H9 (cell line): ENCODE results near the gene ITPR2. TPM values are rescaled to one million over a fixed set of nuclear protein-coding genes. Genes with fewer than 3 reads are reported as not detected.
"Not testable (repeated sequence)": the region's sequence is repeated elsewhere in the genome, so short reads cannot be mapped to it uniquely, and the experiment has no call there.

Experiments
- DNase-seq: peaks from one replicate; pipeline ENCODE4 v3.0.0-alpha.2; 2017
- H2AFZ ChIP-seq: one replicate; pipeline ENCODE4 v1.6.1; 2013; ENCODE audit warnings: mild to moderate bottlenecking, low read length, control low read depth, moderate library complexity
- H2AK5ac ChIP-seq: 2 replicates; pipeline ENCODE4 v1.6.1; 2013; ENCODE audit warnings: low read length, control low read depth, mixed read lengths; ENCODE audit not compliant: insufficient read length
- H2BK120ac ChIP-seq: one replicate; pipeline ENCODE4 v1.6.1; 2013; ENCODE audit warnings: low read depth, mild to moderate bottlenecking, low read length, control low read depth, inconsistent platforms; ENCODE audit not compliant: poor library complexity, severe bottlenecking
- H2BK12ac ChIP-seq: 2 replicates; pipeline ENCODE4 v1.6.1; 2013; ENCODE audit warnings: low read length, control low read depth, mixed read lengths, low read depth; ENCODE audit not compliant: insufficient read length
- H2BK15ac ChIP-seq: 2 replicates; pipeline ENCODE4 v1.6.1; 2013; ENCODE audit warnings: low read depth, low read length, control low read depth
- H2BK20ac ChIP-seq: one replicate; pipeline ENCODE4 v1.6.1; 2013; ENCODE audit warnings: low read depth, mild to moderate bottlenecking, low read length, control low read depth, inconsistent platforms; ENCODE audit not compliant: poor library complexity, severe bottlenecking
- H2BK5ac ChIP-seq: 2 replicates; pipeline ENCODE4 v1.6.1; 2013; ENCODE audit warnings: low read length, control low read depth, mixed read lengths; ENCODE audit not compliant: insufficient read length
- H3K14ac ChIP-seq: 2 replicates; pipeline ENCODE4 v1.6.1; 2013; ENCODE audit warnings: low read length, control low read depth; ENCODE audit not compliant: insufficient read depth
- H3K18ac ChIP-seq: 2 replicates; pipeline ENCODE4 v1.6.1; 2013; ENCODE audit warnings: low read depth, mild to moderate bottlenecking, mixed read lengths, low read length, control low read depth; ENCODE audit not compliant: insufficient read length
- H3K23ac ChIP-seq: 2 replicates; pipeline ENCODE4 v1.6.1; 2013; ENCODE audit warnings: low read length, control low read depth, mixed read lengths, low read depth; ENCODE audit not compliant: insufficient read length
- H3K23me2 ChIP-seq: 2 replicates; pipeline ENCODE4 v1.6.1; 2013; ENCODE audit warnings: low read depth, mild to moderate bottlenecking, mixed read lengths, low read length, control low read depth; ENCODE audit not compliant: insufficient read length, poor library complexity, severe bottlenecking
- H3K27ac ChIP-seq: 2 replicates; pipeline ENCODE4 v1.5.1; 2013; ENCODE audit warnings: low read length, control low read depth, mixed read lengths, low read depth; ENCODE audit not compliant: insufficient read length
- H3K27me3 ChIP-seq: 2 replicates; pipeline ENCODE4 v1.6.1; 2013; ENCODE audit warnings: low read length, control low read depth, inconsistent platforms; ENCODE audit not compliant: insufficient read depth
- H3K4ac ChIP-seq: 2 replicates; pipeline ENCODE4 v1.6.1; 2013; ENCODE audit warnings: low read depth, mild to moderate bottlenecking, control low read depth, inconsistent platforms, low read length, moderate library complexity
- H3K4me1 ChIP-seq: 2 replicates; pipeline ENCODE4 v1.6.1; 2013; ENCODE audit warnings: low read length, control low read depth, inconsistent platforms; ENCODE audit not compliant: insufficient read depth
- H3K4me2 ChIP-seq: 2 replicates; pipeline ENCODE4 v1.6.1; 2013; ENCODE audit warnings: low read length, control low read depth, mixed read lengths; ENCODE audit not compliant: insufficient read length, insufficient read depth
- H3K56ac ChIP-seq: 2 replicates; pipeline ENCODE4 v1.6.1; 2013; ENCODE audit warnings: low read depth, mild to moderate bottlenecking, mixed read lengths, low read length, control low read depth; ENCODE audit not compliant: insufficient read length
- H3K79me1 ChIP-seq: 2 replicates; pipeline ENCODE4 v1.6.1; 2013; ENCODE audit warnings: low read depth, mild to moderate bottlenecking, moderate library complexity, low read length, control low read depth, inconsistent platforms; ENCODE audit not compliant: insufficient read depth, poor library complexity, severe bottlenecking
- H3K79me2 ChIP-seq: 2 replicates; pipeline ENCODE4 v1.6.1; 2013; ENCODE audit warnings: low read length, control low read depth, inconsistent platforms; ENCODE audit not compliant: insufficient read depth
- H3K9ac ChIP-seq: 2 replicates; pipeline ENCODE4 v1.6.1; 2013; ENCODE audit warnings: low read length, control low read depth, mixed read lengths; ENCODE audit not compliant: insufficient read length; ENCODE audit errors: extremely low read depth
- H3K9me3 ChIP-seq: one replicate; pipeline ENCODE4 v1.6.1; 2013; ENCODE audit warnings: low read depth, low read length, inconsistent platforms; ENCODE audit not compliant: control insufficient read depth
- H3T11ph ChIP-seq: one replicate; pipeline ENCODE4 v1.6.1; 2013; ENCODE audit warnings: mild to moderate bottlenecking, low read length, control low read depth, inconsistent platforms
- H4K20me1 ChIP-seq: one replicate; pipeline ENCODE4 v1.6.1; 2013; ENCODE audit not compliant: control insufficient read depth, insufficient read length, insufficient read depth
- H4K5ac ChIP-seq: 2 replicates; pipeline ENCODE4 v1.6.1; 2013; ENCODE audit warnings: low read depth, mild to moderate bottlenecking, mixed read lengths, low read length, control low read depth; ENCODE audit not compliant: insufficient read length
- H4K8ac ChIP-seq: replicated peaks from 2 replicates; pipeline ENCODE4 v1.6.1; 2013; ENCODE audit warnings: low read length, control low read depth, mixed read lengths, low read depth; ENCODE audit not compliant: insufficient read length
- H4K91ac ChIP-seq: 2 replicates; pipeline ENCODE4 v1.6.1; 2013; ENCODE audit warnings: low read depth, mild to moderate bottlenecking, moderate library complexity, mixed read lengths, low read length, control low read depth; ENCODE audit not compliant: insufficient read length
- H3K27ac Mint-ChIP-seq, 3 experiments: 2 replicates in 2 of 3; 3 replicates in 1 of 3; pipeline ENCODE4 v1.8.0; 2020 to 2021; ENCODE audit warnings: mixed read lengths in 3 of 3, mild to moderate bottlenecking in 1 of 3, moderate library complexity in 1 of 3
- H3K27me3 Mint-ChIP-seq: 2 replicates; pipeline ENCODE4 v1.8.0; 2021; ENCODE audit warnings: low read depth, mild to moderate bottlenecking, moderate library complexity, mixed read lengths
- H3K36me3 Mint-ChIP-seq, 3 experiments: 2 replicates in 2 of 3; 3 replicates in 1 of 3; pipeline ENCODE4 v1.8.0; 2020 to 2021; ENCODE audit warnings: low read depth in 3 of 3, mixed read lengths in 3 of 3; ENCODE audit not compliant: insufficient read depth in 1 of 3
- H3K4me1 Mint-ChIP-seq, 2 experiments: 2 replicates each; pipeline ENCODE4 v1.8.0; 2020; ENCODE audit warnings: mixed read lengths in 2 of 2
- H3K4me3 Mint-ChIP-seq, 2 experiments: 2 replicates in 1 of 2; 3 replicates in 1 of 2; pipeline ENCODE4 v1.8.0; 2020 to 2021; ENCODE audit warnings: mild to moderate bottlenecking in 2 of 2, mixed read lengths in 2 of 2, moderate library complexity in 1 of 2
- H3K9me3 Mint-ChIP-seq, 2 experiments: 2 replicates in 1 of 2; 3 replicates in 1 of 2; pipeline ENCODE4 v1.8.0; 2020; ENCODE audit warnings: mild to moderate bottlenecking in 2 of 2, mixed read lengths in 2 of 2, moderate library complexity in 1 of 2
- WGBS: extraction: QIAGEN DNeasy Blood & Tissue Kit; methylation state at CpG from one replicate; pipeline ENCODE4 v1.1.7; 2013; ENCODE audit warnings: missing lambda C conversion rate, low lambda C conversion rate, mixed read lengths; ENCODE audit not compliant: insufficient read length; ENCODE audit errors: extremely low coverage; 5-methylcytosine and 5-hydroxymethylcytosine counted together
- total RNA-seq: library from RNA; stranded (reverse); gene quantifications from 2 replicates; pipeline ENCODE4 v1.2.1, GENCODE V29; 2021
- TF ChIP-seq, protein P1 (sequence below): fragments of 200-600 bp; sonication (generic); conservative IDR thresholded peaks from 3 replicates; pipeline ENCODE4 v1.8.0; 2021; ENCODE audit warnings: antibody characterized with exemption, mild to moderate bottlenecking

ITPR2 gene
- total RNA-seq, 1 experiment from 2014 or later, result 14.8 TPM

DNA sequence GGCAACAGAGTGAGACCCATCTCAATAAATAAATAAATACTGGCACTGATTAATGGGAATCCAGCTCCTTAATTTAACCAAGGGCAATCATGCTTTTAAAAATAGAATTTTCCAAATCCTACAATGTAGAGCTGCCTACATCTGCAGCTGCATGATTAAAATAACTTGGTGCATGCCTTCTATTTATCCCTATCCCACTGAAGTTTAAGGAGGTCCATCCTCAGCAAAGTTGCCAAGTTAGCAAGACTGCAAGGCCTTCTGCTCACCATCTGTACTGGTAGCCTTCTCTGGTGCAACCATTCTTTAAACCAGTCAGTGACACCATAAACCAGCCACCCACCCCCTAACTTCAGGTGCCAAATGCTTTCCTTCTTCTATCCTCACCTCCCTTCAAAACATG is 226.1 kb downstream of the ITPR2 start:
- H3K56ac ChIP-seq, result no peak overlapping the region
- H2BK12ac ChIP-seq, result no peak overlapping the region
- DNase-seq, result no peak
- H3K79me2 ChIP-seq, result no peaks in the 10 kb centered on the region
- H4K5ac ChIP-seq, result no peak overlapping the region
- no peak overlapping the region for H4K91ac ChIP-seq
- H3K27ac ChIP-seq, result no peak overlapping the region
- no peak overlapping the region for H3K14ac ChIP-seq
- H4K8ac ChIP-seq, result no peak overlapping the region
- no peaks in the 10 kb centered on the region for H3K4me1 Mint-ChIP-seq
- H3K4me1 ChIP-seq, result no peaks in the 10 kb centered on the region
- no peak overlapping the region for H3K4me2 ChIP-seq
- no peak overlapping the region for H3K18ac ChIP-seq
- H2AFZ ChIP-seq, result no peak overlapping the region
- H4K20me1 ChIP-seq, result no peaks in the 10 kb centered on the region
- H2AK5ac ChIP-seq, result no peak overlapping the region
- TF ChIP-seq, protein P1, sequence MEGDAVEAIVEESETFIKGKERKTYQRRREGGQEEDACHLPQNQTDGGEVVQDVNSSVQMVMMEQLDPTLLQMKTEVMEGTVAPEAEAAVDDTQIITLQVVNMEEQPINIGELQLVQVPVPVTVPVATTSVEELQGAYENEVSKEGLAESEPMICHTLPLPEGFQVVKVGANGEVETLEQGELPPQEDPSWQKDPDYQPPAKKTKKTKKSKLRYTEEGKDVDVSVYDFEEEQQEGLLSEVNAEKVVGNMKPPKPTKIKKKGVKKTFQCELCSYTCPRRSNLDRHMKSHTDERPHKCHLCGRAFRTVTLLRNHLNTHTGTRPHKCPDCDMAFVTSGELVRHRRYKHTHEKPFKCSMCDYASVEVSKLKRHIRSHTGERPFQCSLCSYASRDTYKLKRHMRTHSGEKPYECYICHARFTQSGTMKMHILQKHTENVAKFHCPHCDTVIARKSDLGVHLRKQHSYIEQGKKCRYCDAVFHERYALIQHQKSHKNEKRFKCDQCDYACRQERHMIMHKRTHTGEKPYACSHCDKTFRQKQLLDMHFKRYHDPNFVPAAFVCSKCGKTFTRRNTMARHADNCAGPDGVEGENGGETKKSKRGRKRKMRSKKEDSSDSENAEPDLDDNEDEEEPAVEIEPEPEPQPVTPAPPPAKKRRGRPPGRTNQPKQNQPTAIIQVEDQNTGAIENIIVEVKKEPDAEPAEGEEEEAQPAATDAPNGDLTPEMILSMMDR, result no peak
- no peak overlapping the region for H2BK5ac ChIP-seq
- H3K27me3 Mint-ChIP-seq, result no peaks in the 10 kb centered on the region
- H3K9me3 Mint-ChIP-seq, result no peaks in the 10 kb centered on the region
- H2BK120ac ChIP-seq, result no peak overlapping the region
- H2BK15ac ChIP-seq, result no peak overlapping the region
- no peaks in the 10 kb centered on the region for H3K79me1 ChIP-seq
- H3K36me3 Mint-ChIP-seq, result no peaks in the 10 kb centered on the region; a peak in 2 of 7 replicates
- no peak overlapping the region for H3K27ac Mint-ChIP-seq
- no peaks in the 10 kb centered on the region for H3K27me3 ChIP-seq
- H3K23ac ChIP-seq, result no peak overlapping the region
- no peaks in the 10 kb centered on the region for H3K9me3 ChIP-seq
- H3K23me2 ChIP-seq, result no peaks in the 10 kb centered on the region
- H3K9ac ChIP-seq, result no peak overlapping the region
- H3K4ac ChIP-seq, result no peak overlapping the region
- H3T11ph ChIP-seq, result no peak overlapping the region
- H2BK20ac ChIP-seq, result no peak overlapping the region
- H3K4me3 Mint-ChIP-seq, result no peak overlapping the region

DNA sequence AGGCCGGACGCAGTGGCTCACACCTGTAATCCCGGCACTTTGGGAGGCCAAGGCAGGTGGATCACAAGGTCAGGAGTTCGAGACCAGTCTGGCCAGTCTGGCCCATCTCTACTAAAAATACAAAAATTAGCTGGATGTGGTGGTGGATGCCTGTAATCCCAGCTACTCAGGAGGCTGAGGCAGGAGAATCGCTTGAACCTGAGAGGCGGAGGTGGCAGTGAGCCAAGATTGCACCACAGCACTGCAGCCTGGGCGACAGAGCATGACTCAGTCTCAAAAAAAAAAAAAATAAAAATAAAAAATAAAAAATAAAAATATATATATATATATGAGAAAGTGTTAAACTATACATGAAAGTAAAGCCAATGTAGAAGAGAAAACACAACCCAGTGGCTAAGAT is 228.2 kb downstream of the ITPR2 start:
- H4K91ac ChIP-seq, H4K20me1 ChIP-seq, H3K9me3 ChIP-seq, H2AFZ ChIP-seq, H3K36me3 Mint-ChIP-seq, H2BK12ac ChIP-seq, H3K4ac ChIP-seq, H3K79me2 ChIP-seq, H2BK20ac ChIP-seq, H2BK5ac ChIP-seq, DNase-seq, H3K4me3 Mint-ChIP-seq, H3K79me1 ChIP-seq, H3K9me3 Mint-ChIP-seq, H3K27ac ChIP-seq, H3K27me3 Mint-ChIP-seq, H3K23ac ChIP-seq, H3K9ac ChIP-seq, H2BK120ac ChIP-seq, H2AK5ac ChIP-seq, H3K4me1 ChIP-seq, H4K8ac ChIP-seq, H3K18ac ChIP-seq, H2BK15ac ChIP-seq, H3T11ph ChIP-seq, H3K14ac ChIP-seq, H4K5ac ChIP-seq, H3K23me2 ChIP-seq, H3K4me2 ChIP-seq, H3K27ac Mint-ChIP-seq, H3K27me3 ChIP-seq, H3K4me1 Mint-ChIP-seq, H3K56ac ChIP-seq: not testable (repeated sequence)
- WGBS, result no CpG with 5 or more reads among the region's 7 CpGs
